GM12873 (cell line): Measurements from ENCODE around the gene LELP1.

Experiments used
- TF ChIP-seq, protein P1 (sequence below): IDR thresholded peaks from 2 replicates; pipeline ENCODE4 v1.5.1; 2012; ENCODE audit warnings: low read depth, mild to moderate bottlenecking, moderate library complexity, low read length, control low read depth; ENCODE audit not compliant: insufficient read depth; ENCODE audit errors: missing control alignments

The LELP1 gene

DNA sequence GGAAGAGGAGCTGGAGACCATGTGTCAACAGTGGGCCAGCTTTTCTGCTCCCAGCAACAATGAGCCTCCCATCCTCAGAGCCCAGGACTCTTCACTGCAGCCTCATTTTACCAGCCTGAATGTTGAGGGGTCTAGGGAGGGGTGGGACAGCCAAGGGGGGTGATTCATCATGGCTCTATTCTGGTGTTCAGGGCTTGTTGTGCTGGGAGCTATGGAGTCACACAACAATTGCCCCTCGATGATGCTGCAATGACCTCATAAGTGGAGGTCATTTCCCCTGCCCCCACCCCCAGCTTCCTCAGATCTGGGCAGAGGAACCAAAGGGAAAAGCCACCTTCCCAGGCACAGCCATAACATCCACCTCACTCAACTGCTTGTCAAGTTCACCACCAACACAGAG is at the start of gene LELP1:
Gene LELP1 (plus strand): TSS at position 301 of the 400 bp plus-strand sequence. CDS start 1,278 bp downstream, outside the sequence.
- TF ChIP-seq, protein P1, sequence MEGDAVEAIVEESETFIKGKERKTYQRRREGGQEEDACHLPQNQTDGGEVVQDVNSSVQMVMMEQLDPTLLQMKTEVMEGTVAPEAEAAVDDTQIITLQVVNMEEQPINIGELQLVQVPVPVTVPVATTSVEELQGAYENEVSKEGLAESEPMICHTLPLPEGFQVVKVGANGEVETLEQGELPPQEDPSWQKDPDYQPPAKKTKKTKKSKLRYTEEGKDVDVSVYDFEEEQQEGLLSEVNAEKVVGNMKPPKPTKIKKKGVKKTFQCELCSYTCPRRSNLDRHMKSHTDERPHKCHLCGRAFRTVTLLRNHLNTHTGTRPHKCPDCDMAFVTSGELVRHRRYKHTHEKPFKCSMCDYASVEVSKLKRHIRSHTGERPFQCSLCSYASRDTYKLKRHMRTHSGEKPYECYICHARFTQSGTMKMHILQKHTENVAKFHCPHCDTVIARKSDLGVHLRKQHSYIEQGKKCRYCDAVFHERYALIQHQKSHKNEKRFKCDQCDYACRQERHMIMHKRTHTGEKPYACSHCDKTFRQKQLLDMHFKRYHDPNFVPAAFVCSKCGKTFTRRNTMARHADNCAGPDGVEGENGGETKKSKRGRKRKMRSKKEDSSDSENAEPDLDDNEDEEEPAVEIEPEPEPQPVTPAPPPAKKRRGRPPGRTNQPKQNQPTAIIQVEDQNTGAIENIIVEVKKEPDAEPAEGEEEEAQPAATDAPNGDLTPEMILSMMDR: no peak

DNA sequence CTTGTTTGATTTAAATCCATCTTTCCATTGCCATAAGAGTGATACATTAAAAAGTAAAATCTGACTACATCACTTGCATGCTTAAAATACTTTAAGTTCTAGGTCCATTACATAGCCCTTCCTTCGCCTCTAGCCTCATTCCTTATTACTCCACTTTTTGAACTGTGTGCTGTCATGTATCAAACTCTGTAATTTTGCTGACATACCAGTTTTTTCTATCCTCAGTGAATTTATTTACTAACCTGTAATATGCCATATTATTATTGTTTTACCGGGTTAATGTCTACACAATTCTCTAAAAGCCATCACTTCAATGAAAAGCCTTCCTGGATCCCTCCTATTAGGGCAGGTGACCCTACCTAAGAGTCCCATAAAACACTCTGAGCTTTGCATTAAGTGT is 47.7 kb upstream of the LELP1 start:
- TF ChIP-seq, protein P1: no peak

DNA sequence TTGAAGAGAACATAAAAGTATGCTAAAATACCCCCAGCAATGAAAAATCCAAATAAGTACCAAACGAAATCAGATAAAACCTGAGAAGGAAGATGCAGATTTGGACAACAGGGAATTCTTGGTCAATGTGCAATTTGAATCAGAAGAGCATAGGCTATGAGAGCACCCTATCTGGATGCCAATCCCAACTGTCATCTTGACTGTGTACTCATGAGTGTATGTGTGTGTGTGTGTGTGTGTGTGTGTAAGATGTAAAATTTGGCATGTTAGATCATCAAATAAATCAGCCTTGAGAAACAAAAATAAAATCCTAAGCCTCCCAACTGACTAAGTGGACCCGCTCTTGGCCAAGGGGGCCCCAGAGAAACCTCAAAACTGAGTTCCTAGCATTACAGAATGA is 34.5 kb upstream of the LELP1 start:
- TF ChIP-seq, protein P1: no peak

DNA sequence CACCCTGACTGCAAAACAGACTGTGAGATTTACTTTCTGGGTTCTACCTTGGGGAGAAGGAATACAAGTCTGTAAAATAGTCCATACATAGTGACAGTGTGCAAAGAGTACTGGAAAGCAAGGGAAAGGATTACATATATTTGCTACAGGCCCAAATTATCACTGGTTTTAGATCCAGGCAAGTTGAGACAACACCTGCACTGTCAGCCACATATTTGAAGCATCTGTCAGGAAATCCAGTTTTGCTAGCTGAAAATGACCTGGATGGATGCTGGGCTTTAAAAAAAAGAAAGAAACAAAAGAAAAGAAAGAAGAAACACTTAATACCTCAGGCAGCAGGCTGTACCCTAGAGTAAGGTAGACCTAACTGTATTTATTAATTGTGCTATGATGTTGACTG is 28.6 kb upstream of the LELP1 start:
- TF ChIP-seq, protein P1: no peak

DNA sequence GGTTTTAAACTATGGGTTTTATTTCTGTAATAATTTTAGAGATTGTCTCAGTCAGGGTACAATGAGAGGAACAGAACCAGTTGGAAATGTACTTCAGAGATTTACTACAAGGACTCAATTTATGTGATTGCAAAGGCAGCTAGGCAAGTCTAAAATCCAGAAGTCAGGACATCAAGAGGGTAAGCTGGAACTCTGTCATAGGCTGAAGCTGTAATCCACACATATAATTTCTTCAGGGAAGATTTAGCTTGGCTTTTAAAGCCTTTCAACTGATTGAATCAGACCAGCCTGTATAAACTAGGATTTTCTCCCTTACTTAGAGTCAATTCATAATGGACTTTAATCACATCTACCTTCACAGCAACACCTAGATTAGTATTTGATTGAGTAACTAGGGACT is 24.3 kb upstream of the LELP1 start:
- TF ChIP-seq, protein P1: no peak

DNA sequence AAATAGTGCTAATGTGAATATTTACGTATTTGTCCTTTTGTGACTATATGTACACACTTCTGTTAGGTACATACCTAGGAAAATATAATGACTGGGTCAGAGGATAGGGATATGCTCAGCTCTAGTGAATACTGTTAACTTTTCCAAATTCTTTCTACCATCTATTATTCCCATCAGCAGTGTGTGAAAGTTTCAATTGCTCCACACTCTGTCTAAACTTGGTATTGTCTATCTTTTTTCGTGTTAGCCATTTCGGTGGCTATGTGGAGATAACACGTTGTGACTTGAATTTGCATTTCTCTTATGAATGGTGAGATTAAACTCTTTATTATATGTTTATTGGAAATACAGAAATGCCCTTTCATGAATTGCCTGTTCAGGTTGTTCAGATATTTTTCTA is 22.7 kb upstream of the LELP1 start:
- TF ChIP-seq, protein P1: no peak

DNA sequence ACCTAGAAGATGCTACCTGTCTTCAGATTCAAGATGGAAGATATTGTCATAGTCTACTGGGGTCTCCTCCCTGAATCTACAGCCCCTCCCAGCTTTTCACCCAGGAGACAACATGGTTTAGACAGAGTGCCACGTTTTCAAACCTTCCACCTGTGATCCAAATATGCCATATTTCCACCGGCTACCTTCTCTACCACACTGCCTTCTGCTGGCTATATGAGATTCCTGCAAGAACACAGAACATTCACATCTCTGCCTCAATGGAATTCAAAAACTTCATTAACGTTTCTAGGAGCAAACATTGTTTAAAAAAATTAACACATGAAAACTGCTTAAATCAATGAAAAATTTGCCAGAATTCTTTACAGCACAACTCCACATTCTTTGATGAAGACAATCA is 12.9 kb upstream of the LELP1 start:
- TF ChIP-seq, protein P1: peak; percentile 46
